Ovary (tissue), 9 donors: ENCODE results near the gene ATP2B3. TPM values are rescaled to one million over a fixed set of nuclear protein-coding genes. Genes with fewer than 3 reads are reported as not detected.

Experiments
- DNase-seq, 5 donors: peaks; one replicate each; pipeline ENCODE4 v3.0.0-alpha.2; 2019 to 2020
- H3K27ac ChIP-seq, 2 donors: fragments of 200-600 bp; one replicate each; pipeline versions ENCODE4 v1.5.1 to v1.8.0; 2019 to 2022
- H3K27me3 ChIP-seq: fragments of 200-600 bp; one replicate; pipeline ENCODE4 v1.8.0; 2022
- H3K36me3 ChIP-seq: fragments of 200-600 bp; sonication (generic); one replicate; pipeline ENCODE4 v1.5.1; 2019
- H3K4me1 ChIP-seq: one replicate; pipeline ENCODE4 v1.8.1; 2013; ENCODE audit warnings: mild to moderate bottlenecking, moderate library complexity; ENCODE audit not compliant: insufficient read depth
- H3K4me3 ChIP-seq: fragments of 200-600 bp; sonication (generic); one replicate; pipeline ENCODE4 v1.5.1; 2017
- H3K9me3 ChIP-seq, 2 donors: fragments of 200-600 bp in 1 of 2; sonication (generic) in 1 of 2; one replicate each; pipeline versions ENCODE4 v1.5.1 to v1.8.1; 2013 to 2019; ENCODE audit warnings: mild to moderate bottlenecking in 1 of 2, moderate library complexity in 1 of 2
- EP300 ChIP-seq: sonication (generic); formaldehyde crosslinking; IDR thresholded peaks from one replicate; pipeline ENCODE4 v1.6.1; 2017; ENCODE audit warnings: antibody characterized with exemption
- POLR2A ChIP-seq: fragments of 450-650 bp; IDR thresholded peaks from one replicate; pipeline ENCODE4 v1.6.1; 2017; ENCODE audit warnings: antibody characterized with exemption, mild to moderate bottlenecking, moderate library complexity
- WGBS, 3 donors: extraction: QIAGEN DNeasy Blood & Tissue Kit in 1 of 3; methylation state at CpG; one replicate each; pipeline versions ENCODE4 v1.1.5 to v1.1.7; 2013 to 2017; 5-methylcytosine and 5-hydroxymethylcytosine counted together
- intact Hi-C, 4 donors: fragments of 100-400 bp; cut with DNase I; formaldehyde crosslinking; loops; one replicate each; pipeline versions ENCODE4 v1.11.0 to v1.15.1; 2022 to 2023
- polyA plus RNA-seq, 2 donors: library from polyadenylated mRNA; stranded (reverse); fragments of 200-250 nt in 1 of 2; fragments of 350-450 nt in 1 of 2; fragmentation: Illumina TruSeq in 1 of 2; extraction: RNeasy Lipid Tissue Mini Kit (QIAGEN cat#74804) in 1 of 2; gene quantifications; one replicate each; pipeline ENCODE4 v1.2.3, GENCODE V29; 2013 to 2014
- total RNA-seq, 7 donors: library from RNA; depleted of rRNA in 2 of 7; stranded (reverse); fragments of >200 nt in 2 of 7; fragmentation: NEBNext Ultra II Directional in 3 of 7; extraction: Animal tissue kit (Norgen Biotek cat#: 25700) in 3 of 7; gene quantifications; one replicate each; pipeline versions ENCODE4 v1.1.0 to v1.2.4, GENCODE V29; 2016 to 2023
- TF ChIP-seq, protein P1 (sequence below), 3 donors: fragments of 450-650 bp in 2 of 3; fragments of 200-600 bp in 1 of 3; IDR thresholded peaks; one replicate each; pipeline versions ENCODE4 v1.5.1 to v1.8.0; 2016 to 2022; ENCODE audit warnings: antibody characterized with exemption in 3 of 3, mild to moderate bottlenecking in 1 of 3
- donor health status: DM: no; HTN: no; CAD: no; lungs with moderate emphysema.
- donor health status: DM: no; HTN: no; CAD: no.
- donor health status: Bipolar disorder and iron deficiency.
- donor health status: DM: yes; HTN: yes; CAD: no.
- donor health status: DM: no; HTN: no; CAD: no.
- donor health status: DM: yes; HTN: yes; CAD: no.

Gene ATP2B3
- total and polyA plus RNA-seq, 9 donors, result 0.01 to 1.6 (median 0.25) TPM; not detected in 5

DNA sequence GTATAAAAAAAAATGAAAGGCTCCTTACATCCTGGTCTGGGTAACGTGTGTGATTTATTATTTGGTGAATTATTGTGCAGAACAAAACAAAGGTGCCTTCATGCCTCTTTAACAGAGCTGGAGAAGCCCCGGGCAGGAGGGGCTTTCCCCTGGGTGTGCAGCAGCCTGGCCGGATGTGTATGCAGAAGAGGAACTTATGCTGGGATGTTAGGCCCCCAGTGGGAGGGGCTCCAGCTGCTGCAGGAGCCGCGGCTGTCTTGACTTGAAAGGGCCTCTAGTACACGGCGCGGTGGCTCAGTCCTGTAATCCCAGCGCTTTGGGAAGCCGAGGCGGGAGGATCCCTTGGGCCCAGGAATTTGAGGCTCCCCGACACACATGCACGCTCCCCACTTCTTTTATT is 65.5 kb downstream of the ATP2B3 start:
- H3K27ac ChIP-seq, result no peak overlapping the region
- no peak for DNase-seq
- no peak overlapping the region for H3K4me3 ChIP-seq
- H3K4me1 ChIP-seq, result no peaks in the 10 kb centered on the region
- TF ChIP-seq, protein P1, sequence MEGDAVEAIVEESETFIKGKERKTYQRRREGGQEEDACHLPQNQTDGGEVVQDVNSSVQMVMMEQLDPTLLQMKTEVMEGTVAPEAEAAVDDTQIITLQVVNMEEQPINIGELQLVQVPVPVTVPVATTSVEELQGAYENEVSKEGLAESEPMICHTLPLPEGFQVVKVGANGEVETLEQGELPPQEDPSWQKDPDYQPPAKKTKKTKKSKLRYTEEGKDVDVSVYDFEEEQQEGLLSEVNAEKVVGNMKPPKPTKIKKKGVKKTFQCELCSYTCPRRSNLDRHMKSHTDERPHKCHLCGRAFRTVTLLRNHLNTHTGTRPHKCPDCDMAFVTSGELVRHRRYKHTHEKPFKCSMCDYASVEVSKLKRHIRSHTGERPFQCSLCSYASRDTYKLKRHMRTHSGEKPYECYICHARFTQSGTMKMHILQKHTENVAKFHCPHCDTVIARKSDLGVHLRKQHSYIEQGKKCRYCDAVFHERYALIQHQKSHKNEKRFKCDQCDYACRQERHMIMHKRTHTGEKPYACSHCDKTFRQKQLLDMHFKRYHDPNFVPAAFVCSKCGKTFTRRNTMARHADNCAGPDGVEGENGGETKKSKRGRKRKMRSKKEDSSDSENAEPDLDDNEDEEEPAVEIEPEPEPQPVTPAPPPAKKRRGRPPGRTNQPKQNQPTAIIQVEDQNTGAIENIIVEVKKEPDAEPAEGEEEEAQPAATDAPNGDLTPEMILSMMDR (IDR thresholded peaks at IDR 0.05), result no peak
- no peak for TF ChIP-seq EP300
- TF ChIP-seq POLR2A, result no peak
- intact Hi-C loops, result no loop called here
- no peaks in the 10 kb centered on the region for H3K36me3 ChIP-seq
- no peaks in the 10 kb centered on the region for H3K27me3 ChIP-seq
- no peaks in the 10 kb centered on the region for H3K9me3 ChIP-seq
- WGBS, 3 donors, result 32 to 51% (median 42%) methylated on average over 13 of the region's 13 CpGs

DNA sequence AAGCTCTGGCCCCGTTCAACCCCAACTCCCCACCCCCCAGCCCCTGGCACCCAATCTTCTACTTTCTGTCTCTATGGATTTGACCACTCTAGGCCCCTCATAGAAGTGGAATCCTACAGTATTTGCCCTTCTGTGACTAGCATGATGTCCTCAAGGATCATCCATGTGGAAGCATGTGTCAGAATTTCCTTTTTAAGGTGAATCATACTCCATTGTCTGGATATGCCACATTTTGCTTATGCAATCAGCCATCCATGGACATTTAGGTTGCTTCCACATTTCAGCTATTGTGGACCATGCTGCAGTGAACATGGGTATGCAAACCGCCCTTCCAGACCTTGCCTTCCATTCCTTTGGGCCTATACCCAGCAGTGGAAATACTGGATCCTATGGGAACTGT is 66.0 kb downstream of the ATP2B3 start:
- DNase-seq, result no peak
- 65 to 69% (median 69%) methylated on average over 2 of the region's 2 CpGs for WGBS, 3 donors
- intact Hi-C loops, result no loop called here
- Histone ChIP-seq H3K4me3 (no peak overlapping the region), H3K36me3 (no peaks in the 10 kb centered on the region), H3K27me3 (no peaks in the 10 kb centered on the region), H3K4me1 (no peaks in the 10 kb centered on the region), H3K27ac (no peak overlapping the region), H3K9me3 (no peaks in the 10 kb centered on the region)
- TF ChIP-seq, protein P1 (IDR thresholded peaks at IDR 0.05), result no peak
- no peak for TF ChIP-seq POLR2A
- TF ChIP-seq EP300, result no peak

DNA sequence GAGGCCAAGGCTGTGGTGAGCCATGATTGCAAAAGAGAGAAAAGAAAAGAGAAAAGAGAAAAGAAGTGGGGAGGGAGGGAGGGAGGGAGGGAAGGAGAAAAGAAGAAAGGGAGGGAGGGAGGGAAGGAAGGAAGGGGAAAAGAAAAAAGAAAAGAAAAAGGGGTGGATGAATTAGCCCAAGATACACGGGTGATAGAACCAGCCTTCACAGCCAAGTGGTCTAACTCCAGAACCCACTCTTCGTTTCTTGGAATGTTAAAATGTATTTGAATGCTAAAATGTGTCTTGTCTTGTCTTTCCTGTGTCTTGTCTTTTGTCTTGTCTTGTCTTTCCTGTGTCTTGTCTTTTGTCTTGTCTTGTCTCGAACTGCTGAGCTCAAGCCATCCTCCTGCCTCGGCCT is 68.4 kb downstream of the ATP2B3 start:
- 69 to 79% (median 77%) methylated on average over 4 of the region's 4 CpGs for WGBS, 3 donors

DNA sequence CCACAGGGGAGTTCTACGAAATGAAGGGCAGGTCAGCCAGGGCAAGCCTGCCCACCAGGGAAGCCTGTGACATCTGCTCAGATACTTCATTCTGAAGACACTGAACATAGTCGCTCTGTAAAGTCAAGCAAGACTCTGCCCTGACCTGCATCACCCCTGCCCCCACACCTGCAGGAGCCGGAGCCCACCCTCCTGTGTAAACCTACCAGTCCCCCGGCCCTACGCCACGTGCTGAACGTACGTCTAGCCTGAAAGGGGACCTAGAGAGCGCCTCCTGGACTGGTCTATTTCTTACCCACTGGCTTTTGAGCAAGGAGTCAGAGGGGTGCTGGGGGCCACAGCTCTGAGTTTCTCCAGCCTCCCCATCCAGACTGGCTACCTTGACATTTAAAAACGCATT is 69.9 kb downstream of the ATP2B3 start:
- 89 to 91% (median 89%) methylated on average over 10 of the region's 10 CpGs for WGBS, 3 donors
- DNase-seq, result no peak

More for the DNA sequence above, 68.4 kb downstream of the ATP2B3 start:
- Histone ChIP-seq H3K27ac (no peak overlapping the region), H3K9me3 (no peaks in the 10 kb centered on the region), H3K27me3 (no peaks in the 10 kb centered on the region), H3K4me3 (no peak overlapping the region), H3K36me3 (no peaks in the 10 kb centered on the region), H3K4me1 (no peaks in the 10 kb centered on the region)
- DNase-seq, result no peak
- no peak for TF ChIP-seq POLR2A
- no peak for TF ChIP-seq EP300
- TF ChIP-seq, protein P1 (IDR thresholded peaks at IDR 0.05), result no peak
- intact Hi-C loops, result no loop called here

More for the DNA sequence above, 69.9 kb downstream of the ATP2B3 start:
- Histone ChIP-seq H3K36me3 (no peaks in the 10 kb centered on the region), H3K27me3 (no peaks in the 10 kb centered on the region), H3K4me1 (no peaks in the 10 kb centered on the region), H3K27ac (no peak overlapping the region), H3K4me3 (no peak overlapping the region), H3K9me3 (no peaks in the 10 kb centered on the region)
- TF ChIP-seq POLR2A, result no peak
- TF ChIP-seq EP300, result no peak
- TF ChIP-seq, protein P1 (IDR thresholded peaks at IDR 0.05), result no peak
- intact Hi-C loops, result no loop called here
